ENCODE results near the gene RHOBTB3. TPM values are rescaled to one million over a fixed set of nuclear protein-coding genes. Genes with fewer than 3 reads are reported as not detected.

RHOBTB3 gene
- total and polyA plus RNA-seq, 10 of the 15 experiments (the other 5 are each of a cell fraction or from before 2014, with no cell fraction given), result 3.6 to 42.8 (median 8.4) TPM

DNA sequence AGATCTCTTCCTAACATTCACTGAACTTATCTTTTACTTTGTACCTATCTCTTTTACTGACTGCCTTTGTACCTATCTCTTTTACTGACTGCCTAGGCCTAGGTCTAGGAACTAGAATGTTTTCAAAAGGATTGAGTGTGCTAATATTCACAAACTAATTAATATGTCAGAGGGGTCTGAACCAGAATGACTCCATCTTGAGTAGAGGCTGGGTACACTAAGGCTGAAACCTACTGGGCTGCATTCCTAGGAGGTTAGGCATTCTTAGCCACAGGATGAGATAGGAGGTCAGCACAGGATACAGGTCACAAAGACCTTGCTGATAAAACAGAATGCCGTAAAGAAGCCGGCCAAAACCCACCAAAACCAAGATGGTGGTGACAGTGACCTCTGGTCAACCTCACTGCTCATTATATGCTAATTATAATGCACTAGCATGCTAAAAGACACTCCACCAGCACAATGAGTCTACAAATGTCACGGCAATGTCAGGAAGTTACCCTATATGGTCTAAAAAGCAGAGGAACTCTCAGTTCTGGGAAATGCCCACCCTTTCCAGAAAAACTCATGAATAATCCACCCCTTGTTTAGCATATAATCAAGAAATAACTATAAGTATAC is 2.5 kb upstream of the RHOBTB3 start (continued):
- TF ChIP-seq, protein P1, sequence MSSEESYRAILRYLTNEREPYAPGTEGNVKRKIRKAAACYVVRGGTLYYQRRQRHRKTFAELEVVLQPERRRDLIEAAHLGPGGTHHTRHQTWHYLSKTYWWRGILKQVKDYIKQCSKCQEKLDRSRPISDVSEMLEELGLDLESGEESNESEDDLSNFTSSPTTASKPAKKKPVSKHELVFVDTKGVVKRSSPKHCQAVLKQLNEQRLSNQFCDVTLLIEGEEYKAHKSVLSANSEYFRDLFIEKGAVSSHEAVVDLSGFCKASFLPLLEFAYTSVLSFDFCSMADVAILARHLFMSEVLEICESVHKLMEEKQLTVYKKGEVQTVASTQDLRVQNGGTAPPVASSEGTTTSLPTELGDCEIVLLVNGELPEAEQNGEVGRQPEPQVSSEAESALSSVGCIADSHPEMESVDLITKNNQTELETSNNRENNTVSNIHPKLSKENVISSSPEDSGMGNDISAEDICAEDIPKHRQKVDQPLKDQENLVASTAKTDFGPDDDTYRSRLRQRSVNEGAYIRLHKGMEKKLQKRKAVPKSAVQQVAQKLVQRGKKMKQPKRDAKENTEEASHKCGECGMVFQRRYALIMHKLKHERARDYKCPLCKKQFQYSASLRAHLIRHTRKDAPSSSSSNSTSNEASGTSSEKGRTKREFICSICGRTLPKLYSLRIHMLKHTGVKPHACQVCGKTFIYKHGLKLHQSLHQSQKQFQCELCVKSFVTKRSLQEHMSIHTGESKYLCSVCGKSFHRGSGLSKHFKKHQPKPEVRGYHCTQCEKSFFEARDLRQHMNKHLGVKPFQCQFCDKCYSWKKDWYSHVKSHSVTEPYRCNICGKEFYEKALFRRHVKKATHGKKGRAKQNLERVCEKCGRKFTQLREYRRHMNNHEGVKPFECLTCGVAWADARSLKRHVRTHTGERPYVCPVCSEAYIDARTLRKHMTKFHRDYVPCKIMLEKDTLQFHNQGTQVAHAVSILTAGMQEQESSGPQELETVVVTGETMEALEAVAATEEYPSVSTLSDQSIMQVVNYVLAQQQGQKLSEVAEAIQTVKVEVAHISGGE (CRISPR knock-in tag; IDR thresholded peaks at IDR 0.05), result peak; percentile 51; the same call in 1 of the 2 replicates
- TF ChIP-seq CREB1 (IDR thresholded peaks at IDR 0.05; ENCODE audit: low read depth) (0 out of 2 replicates have a peak, but pooled peaks have one; percentile 9), LARP7 (IDR thresholded peaks at IDR 0.05) (no peak), ZSCAN29 (IDR thresholded peaks at IDR 0.05) (0 out of 2 replicates have a peak, but pooled peaks have one; percentile 34), ZZZ3 (IDR thresholded peaks at IDR 0.05; ENCODE audit: control insufficient read depth, insufficient read length, low read depth) (no peak), JUND (IDR thresholded peaks at IDR 0.05; ENCODE audit: low read depth, low read length) (no peak), KDM1A (IDR thresholded peaks at IDR 0.05; ENCODE audit: borderline replicate concordance) (no peak), ZNF207 (IDR thresholded peaks at IDR 0.05; ENCODE audit: borderline replicate concordance) (no peak), ZNF24 (IDR thresholded peaks at IDR 0.05) (no peak), CBX3 (IDR thresholded peaks at IDR 0.05; ENCODE audit: borderline replicate concordance, low read depth) (no peak), SREBF1 (IDR thresholded peaks at IDR 0.05; ENCODE audit: low read length) (no peak), SRF (IDR thresholded peaks at IDR 0.05; ENCODE audit: low read depth in 2 of 2, low read length in 2 of 2) (peak; percentile 33 to 88; a peak in 3 of 4 replicates), IKZF1 (conservative IDR thresholded peaks at IDR 0.05) (peak; percentile 16; the same call in 1 of the 2 replicates), TCF7 (IDR thresholded peaks at IDR 0.05; ENCODE audit: borderline replicate concordance) (no peak), FOXM1 (IDR thresholded peaks at IDR 0.05; ENCODE audit: low read depth, low read length) (0 out of 2 replicates have a peak, but pooled peaks have one; percentile 24), MEF2B (IDR thresholded peaks at IDR 0.05; ENCODE audit: partially characterized antibody, poor library complexity, severe bottlenecking) (peak; percentile 53), SPI1 (IDR thresholded peaks at IDR 0.05; ENCODE audit: borderline replicate concordance, insufficient read depth, low read depth, low read length) (no peak), POLR2A (IDR thresholded peaks at IDR 0.05; ENCODE audit: low read depth, low read length) (no peak)
- TF ChIP-seq, protein P2, sequence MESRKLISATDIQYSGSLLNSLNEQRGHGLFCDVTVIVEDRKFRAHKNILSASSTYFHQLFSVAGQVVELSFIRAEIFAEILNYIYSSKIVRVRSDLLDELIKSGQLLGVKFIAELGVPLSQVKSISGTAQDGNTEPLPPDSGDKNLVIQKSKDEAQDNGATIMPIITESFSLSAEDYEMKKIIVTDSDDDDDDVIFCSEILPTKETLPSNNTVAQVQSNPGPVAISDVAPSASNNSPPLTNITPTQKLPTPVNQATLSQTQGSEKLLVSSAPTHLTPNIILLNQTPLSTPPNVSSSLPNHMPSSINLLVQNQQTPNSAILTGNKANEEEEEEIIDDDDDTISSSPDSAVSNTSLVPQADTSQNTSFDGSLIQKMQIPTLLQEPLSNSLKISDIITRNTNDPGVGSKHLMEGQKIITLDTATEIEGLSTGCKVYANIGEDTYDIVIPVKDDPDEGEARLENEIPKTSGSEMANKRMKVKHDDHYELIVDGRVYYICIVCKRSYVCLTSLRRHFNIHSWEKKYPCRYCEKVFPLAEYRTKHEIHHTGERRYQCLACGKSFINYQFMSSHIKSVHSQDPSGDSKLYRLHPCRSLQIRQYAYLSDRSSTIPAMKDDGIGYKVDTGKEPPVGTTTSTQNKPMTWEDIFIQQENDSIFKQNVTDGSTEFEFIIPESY (IDR thresholded peaks at IDR 0.05), result no peak
- TF ChIP-seq, protein P3, sequence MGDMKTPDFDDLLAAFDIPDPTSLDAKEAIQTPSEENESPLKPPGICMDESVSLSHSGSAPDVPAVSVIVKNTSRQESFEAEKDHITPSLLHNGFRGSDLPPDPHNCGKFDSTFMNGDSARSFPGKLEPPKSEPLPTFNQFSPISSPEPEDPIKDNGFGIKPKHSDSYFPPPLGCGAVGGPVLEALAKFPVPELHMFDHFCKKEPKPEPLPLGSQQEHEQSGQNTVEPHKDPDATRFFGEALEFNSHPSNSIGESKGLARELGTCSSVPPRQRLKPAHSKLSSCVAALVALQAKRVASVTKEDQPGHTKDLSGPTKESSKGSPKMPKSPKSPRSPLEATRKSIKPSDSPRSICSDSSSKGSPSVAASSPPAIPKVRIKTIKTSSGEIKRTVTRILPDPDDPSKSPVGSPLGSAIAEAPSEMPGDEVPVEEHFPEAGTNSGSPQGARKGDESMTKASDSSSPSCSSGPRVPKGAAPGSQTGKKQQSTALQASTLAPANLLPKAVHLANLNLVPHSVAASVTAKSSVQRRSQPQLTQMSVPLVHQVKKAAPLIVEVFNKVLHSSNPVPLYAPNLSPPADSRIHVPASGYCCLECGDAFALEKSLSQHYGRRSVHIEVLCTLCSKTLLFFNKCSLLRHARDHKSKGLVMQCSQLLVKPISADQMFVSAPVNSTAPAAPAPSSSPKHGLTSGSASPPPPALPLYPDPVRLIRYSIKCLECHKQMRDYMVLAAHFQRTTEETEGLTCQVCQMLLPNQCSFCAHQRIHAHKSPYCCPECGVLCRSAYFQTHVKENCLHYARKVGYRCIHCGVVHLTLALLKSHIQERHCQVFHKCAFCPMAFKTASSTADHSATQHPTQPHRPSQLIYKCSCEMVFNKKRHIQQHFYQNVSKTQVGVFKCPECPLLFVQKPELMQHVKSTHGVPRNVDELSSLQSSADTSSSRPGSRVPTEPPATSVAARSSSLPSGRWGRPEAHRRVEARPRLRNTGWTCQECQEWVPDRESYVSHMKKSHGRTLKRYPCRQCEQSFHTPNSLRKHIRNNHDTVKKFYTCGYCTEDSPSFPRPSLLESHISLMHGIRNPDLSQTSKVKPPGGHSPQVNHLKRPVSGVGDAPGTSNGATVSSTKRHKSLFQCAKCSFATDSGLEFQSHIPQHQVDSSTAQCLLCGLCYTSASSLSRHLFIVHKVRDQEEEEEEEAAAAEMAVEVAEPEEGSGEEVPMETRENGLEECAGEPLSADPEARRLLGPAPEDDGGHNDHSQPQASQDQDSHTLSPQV (IDR thresholded peaks at IDR 0.05), result peak; percentile 99
- TF ChIP-seq, protein P4, sequence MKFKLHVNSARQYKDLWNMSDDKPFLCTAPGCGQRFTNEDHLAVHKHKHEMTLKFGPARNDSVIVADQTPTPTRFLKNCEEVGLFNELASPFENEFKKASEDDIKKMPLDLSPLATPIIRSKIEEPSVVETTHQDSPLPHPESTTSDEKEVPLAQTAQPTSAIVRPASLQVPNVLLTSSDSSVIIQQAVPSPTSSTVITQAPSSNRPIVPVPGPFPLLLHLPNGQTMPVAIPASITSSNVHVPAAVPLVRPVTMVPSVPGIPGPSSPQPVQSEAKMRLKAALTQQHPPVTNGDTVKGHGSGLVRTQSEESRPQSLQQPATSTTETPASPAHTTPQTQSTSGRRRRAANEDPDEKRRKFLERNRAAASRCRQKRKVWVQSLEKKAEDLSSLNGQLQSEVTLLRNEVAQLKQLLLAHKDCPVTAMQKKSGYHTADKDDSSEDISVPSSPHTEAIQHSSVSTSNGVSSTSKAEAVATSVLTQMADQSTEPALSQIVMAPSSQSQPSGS (IDR thresholded peaks at IDR 0.05; ENCODE audit: low read length), result peak; percentile 31; the same call in 1 of the 2 replicates
